Urothelium cell line (cell line): Measurements from ENCODE around the gene TPGS1.

ENCODE experiments used
- DNase-seq: peaks from one replicate; pipeline ENCODE4 v3.0.0; 2011; ENCODE audit warnings: low spot score, mixed read lengths
- FAIRE-seq: peaks from 2 replicates; lab custom pipeline; 2011; peaks lifted over from hg19 to GRCh38; lab: Jason Lieb, UNC

The TPGS1 gene

GRCh38 chr19:566403-566802, 59.1 kb downstream of the TPGS1 start:
- no peak for DNase-seq
- no peak for FAIRE-seq

GRCh38 chr19:566844-567243, 59.5 kb downstream of the TPGS1 start:
- DNase-seq (no peak), FAIRE-seq (no peak)

GRCh38 chr19:567296-567900, 60.1 kb downstream of the TPGS1 start:
- FAIRE-seq (no peak), DNase-seq (no peak)
